Measurements from ENCODE around the gene ENPP6.

Gene ENPP6

DNA sequence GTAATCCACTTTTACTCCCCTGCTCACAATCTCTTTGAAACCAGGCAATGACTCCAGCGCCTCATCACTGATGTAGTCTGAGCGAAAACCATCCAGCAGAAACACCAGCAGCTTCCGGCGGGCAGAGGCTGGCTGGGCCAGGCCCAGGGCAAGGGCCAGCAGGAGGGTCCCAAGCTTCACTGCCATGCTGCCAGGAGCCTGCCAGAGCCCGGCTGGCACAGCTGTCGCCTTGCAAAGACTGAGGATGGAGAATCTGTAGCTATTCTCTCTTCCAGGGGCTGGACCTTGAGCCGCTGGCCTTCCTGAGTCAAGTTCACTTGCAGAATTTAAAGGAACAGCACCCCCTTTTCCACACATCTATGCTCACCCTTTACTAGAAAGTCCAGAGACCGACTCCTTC lies at the start of gene ENPP6:
TSS of gene ENPP6 (minus strand) at position 240 of the 400 bp plus-strand sequence. CDS start at position 186, 54 bp downstream.
- no peak for DNase-seq (ENCODE audit: low spot score)

DNA sequence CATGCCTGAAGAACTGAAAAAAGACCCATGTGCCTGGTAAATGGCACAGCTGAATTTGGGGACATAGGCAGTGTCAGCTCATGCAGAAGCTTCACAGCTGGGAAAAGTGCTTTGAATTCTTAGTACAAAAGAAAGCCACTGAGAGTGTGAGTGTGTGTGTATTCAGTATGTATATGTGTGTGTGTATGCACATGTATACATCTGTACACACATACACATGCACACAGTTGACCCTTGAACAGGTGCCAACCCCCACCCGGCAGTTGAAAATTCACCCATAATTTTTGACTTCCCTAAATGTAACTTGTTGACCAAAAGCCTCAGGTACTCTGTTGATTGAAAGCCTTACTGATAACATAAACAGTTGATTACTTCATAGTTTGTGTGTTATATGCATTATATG lies 49.5 kb upstream of the ENPP6 start:
- no peak for DNase-seq (ENCODE audit: low spot score)

DNA sequence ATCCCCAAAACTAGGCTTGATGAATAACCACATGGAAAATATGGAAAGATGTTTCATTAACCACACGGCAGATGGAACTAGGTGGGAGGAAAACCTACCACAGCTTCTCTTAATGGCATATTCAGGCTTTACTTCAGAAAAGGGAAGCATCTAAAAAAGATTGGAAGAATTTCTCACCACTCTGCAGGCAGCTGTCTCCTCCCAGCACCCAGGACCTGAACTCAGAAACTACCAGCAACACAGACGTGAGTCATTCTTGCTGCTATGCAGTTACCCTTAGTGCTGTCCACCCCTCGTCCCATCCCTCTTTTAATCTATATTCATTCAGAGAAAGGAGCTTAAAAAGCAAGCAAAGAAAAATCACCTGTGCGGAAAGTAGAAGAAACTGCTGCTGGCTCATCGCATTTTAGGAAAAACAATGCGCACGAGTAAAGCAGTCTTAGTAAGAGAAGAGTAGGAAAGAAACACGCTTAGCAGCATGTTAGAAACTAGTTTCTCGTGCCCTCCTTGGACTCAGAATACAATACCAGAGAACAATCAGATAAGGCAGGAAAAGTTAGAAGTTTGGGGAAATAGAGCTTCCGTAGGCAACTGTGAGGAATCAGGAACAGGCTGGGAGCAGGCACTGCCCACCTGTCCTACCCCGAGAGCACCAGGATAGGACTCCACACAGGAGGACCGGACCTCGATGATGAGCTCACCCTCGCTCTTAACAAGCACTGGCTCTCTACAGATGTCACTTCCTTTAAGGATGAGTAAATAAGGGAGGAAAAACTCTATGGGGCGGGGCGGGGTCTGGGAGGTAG lies 48.1 kb upstream of the ENPP6 start:
- no peak for DNase-seq (ENCODE audit: low spot score)

DNA sequence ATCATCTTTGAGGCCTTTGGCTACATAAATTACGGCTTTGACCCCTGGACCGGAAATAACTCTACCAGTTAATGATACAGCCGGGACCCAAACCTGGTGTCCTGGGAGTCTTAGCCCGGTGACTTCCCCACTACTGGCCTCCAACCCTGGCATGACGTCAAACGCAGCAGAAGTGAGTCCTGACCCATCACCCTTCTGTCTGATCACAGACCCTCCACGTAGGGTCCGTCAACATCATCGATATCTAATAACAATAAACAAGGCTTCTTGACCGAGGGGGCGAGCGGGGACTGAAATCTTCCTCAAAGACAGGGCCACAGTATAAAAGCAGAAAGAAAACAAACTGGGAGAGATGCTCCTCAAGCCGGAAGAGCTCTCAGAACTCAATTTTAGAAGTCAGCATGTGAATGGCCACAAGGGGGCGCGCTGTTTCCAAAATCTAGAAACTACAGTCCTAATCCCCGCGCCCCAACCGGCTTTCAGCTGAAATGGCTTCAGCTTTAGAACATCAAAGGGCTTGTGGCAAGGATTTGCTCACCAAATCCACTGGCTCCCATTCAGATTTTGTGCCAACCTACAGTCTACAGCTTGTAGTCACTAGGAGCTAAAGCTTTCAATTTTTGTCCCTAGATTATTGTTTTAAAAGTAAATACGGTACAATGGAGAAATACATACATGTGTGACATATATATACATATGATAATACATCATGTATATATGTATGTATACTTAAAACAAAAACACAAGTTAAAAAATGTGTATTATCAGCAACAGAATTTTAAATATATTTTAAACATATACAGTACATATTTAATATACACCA lies 46.4 kb upstream of the ENPP6 start:
- DNase-seq (ENCODE audit: low spot score), result peak; percentile 93

DNA sequence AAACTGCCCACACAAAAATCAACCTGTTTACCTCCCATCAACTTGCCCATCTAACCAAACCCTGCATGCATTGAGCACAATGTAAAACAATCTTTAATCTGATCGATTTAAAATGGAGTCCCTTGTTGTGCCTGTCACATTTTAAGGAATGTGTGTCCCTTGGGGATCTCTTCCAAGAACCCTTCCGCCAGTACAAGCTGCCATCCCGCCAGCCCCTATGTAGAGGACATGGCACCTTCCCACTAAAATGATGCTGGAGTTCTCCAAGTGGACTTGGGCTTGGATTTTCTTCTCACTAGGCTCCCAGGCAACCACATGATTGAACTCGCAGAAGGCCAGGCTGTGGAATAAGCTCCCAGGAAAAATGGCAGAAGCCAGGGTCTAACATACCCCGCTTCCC lies 45.8 kb upstream of the ENPP6 start:
- no peak for DNase-seq (ENCODE audit: low spot score)

DNA sequence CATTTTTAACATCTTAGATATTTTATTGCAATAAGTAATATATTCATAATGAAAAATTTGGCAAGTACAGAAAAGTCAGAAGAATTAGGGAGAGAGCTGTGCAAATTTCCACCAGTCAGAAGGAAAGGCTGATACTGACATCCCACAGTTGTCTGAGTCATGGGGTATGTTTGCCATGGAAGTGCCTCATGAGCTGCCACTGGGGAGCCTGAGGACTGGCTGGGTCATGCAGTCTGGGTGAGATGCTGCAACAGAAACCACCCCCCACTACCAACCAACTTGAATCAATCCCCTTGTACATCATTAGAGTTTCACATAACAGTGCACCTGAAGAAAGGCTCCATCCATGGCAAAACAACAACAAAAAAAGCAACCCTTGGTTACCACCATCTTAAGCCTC lies 45.2 kb upstream of the ENPP6 start:
- no peak for DNase-seq (ENCODE audit: low spot score)

DNA sequence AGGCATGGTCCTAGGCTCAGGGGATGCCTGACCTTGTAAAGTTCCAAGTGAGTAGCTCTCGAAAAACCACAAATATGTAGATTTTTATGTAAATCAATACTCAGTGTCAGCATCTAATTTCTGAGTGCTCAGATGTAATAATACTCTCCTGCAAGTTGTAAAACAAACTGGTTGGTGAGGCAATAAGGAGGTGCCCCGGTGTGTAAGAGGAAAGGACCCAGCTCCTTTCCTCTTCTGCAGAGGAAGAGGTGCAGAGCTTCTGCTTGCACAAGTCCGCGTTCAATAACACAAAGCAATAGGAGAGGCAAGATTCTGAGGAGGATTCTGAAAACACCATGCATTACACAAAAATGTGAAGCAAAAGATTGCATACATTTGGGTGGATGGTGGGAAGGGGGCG lies 43.6 kb upstream of the ENPP6 start:
- DNase-seq (ENCODE audit: low spot score), result no peak

DNA sequence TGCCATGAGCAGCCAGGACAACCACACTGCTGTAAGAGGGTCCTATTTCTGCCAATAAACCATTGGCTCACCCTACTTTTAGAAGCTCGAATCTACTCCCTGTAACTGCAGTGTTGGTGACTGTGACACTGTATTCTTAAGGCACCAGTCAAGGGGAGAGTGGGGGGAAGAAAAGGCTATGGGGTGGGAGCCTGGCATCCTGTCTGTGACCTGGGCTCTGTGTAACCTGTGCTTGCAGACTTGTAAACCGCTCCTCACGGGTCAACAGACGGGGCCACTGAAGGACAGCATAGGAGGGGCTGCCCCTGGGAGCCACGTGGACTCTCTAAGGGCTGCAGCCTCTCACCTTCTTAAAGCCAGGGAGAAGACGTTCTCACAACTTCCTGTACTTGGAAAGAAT lies 42.2 kb upstream of the ENPP6 start:
- no peak for DNase-seq (ENCODE audit: low spot score)

DNA sequence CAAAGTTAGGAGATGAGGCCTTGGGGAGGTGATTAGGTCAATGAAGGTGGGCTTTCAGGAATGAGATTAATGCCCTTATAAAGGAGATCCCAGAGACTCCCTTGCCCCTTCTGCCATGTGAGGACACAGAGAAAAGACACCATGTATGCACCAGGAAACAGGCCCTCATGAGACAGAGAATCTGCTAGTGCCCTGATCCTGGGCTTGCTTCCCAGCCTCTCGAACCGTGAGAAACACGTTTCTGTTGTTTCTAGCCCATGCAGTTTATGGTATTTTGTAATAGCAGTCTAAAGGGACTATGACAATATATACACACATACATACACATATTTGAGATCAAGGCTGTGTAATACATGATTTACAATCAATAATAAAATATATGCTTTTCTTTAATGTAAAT lies 41.4 kb upstream of the ENPP6 start:
- no peak for DNase-seq (ENCODE audit: low spot score)

DNA sequence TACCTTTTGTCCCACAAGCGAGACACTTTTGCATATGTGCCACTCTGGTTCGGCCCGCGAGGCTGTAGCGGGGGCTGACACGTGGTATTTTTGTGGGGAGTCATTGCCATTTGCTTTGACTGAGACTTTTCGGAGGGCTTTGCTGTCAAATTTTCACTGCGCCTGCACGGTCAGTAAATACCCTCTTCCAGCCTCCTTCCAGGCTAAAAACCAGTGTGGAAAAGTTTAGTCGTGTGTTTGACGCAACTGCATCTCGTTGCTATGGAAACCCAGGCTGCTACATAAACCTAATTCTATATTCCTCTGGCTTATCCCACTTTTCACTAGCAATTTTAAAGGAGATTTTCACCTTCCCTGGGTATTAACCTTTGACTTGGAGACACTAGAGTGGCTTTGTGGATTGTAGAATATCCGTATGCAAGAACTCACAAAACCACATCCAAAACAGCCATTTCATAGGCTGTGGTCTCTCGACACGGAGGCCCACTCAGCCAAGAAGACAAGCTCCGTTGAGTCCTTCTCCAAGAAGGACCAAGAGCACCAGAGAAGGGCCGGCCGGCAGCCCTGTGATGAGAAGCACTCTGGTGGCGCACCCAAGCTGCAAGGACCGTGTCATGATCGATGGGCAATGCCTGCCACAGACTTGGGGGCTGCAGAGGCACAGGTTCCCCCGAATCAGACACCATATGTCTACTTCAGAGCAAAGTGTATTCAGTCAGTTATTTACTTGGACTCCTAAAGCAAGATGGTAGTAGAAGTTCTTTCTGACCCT lies 38.4 kb upstream of the ENPP6 start:
- DNase-seq (ENCODE audit: low spot score), result no peak

DNA sequence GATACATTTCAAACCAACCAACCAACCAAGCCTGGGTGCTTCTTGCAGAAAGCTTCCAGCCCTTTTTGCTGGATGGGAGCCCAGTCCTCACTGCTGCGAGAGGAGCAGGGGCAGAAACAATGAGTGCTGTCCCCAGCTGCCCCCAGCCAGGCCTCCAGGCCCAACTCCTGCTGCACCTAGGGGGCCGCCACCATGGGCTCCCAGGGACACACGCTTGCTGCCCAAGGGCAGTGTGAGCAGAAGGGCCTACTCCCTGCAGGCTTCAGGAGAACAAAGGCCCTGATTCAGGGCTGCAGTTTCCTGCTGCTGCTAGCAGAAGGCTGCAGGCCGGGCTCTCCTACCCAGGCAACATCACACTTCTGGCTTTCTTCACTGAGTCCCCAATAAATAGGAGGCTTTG lies 37.7 kb upstream of the ENPP6 start:
- DNase-seq (ENCODE audit: low spot score), result no peak

DNA sequence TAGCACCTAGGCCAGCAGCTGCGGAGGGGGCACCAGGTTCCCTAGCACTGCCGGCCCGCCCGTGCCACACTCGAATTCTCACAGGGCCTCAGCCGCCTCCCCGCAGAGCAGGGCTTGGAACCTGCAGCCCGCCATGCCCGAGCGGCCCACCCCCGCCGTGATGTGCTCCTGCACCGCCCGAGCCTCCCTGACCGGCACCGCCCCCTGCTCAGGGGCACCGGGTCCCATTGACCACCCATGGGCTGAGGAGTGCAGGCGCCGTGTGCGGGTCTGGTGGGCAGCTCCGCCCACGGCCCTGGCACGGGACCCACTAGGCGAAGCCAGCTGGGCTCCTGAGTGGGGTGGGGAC lies 35.4 kb upstream of the ENPP6 start:
- DNase-seq (ENCODE audit: low spot score), result no peak

DNA sequence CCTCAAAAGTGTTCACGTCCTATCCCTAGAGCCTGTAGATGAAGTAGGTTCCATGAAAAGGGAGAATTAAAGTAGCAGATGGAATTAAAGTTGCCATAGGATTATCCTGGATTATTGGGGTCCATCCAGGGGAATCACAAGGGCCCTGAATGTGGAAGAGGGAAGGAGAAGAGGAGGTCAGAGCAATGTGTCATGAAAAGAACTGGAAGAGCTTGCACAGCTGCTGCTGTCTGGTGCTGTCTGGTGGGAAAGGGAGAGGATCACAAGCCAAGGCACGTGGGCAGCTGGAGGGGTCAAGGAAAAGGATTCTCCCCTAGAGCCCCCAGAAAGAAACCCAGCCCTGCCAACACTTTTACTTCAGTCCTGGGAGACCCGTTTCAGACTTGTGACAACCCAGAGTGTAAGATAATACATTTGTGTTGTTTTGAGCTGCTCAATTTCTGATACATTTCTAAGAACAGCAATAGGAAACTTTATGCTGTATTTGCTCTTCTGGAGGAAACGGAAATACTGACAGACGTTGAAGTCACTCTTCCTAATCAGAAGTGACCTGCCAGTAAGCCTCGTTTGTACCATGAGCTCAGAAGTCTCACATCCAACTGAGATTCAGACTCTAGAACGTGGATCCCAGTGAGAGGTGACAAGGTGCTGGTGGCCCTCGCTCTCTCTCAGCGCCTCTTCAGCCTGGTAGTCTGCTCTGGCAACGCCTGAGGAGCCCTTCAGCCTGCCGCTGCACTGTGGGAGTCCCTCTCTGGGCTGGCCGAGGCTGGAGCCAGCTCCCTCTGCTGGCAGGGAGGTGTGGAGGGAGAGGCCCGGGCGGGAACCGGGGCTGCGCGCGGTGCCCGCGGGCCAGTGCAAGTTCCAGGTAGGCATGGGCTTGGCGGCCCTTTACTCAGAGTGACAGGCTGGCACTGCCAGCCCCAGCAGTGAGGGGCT lies 34.7 kb upstream of the ENPP6 start:
- peak; percentile 32 for DNase-seq (ENCODE audit: low spot score)

DNA sequence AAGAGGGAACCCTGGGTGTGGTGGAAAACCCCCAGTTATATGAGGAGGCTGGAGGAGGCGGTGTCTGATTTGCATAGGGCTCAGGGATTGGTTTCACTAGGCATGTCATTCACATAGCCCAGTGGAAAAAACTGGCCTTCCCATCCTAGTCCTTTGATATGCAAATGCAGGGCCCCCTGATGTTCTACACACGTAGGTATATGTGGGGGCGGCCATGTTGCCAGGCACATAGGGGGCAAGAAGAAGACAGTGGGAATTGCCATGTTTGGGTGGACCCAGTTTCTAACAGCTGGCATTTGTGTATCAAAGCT lies 34.0 kb upstream of the ENPP6 start:
- DNase-seq (ENCODE audit: low spot score), result no peak

DNA sequence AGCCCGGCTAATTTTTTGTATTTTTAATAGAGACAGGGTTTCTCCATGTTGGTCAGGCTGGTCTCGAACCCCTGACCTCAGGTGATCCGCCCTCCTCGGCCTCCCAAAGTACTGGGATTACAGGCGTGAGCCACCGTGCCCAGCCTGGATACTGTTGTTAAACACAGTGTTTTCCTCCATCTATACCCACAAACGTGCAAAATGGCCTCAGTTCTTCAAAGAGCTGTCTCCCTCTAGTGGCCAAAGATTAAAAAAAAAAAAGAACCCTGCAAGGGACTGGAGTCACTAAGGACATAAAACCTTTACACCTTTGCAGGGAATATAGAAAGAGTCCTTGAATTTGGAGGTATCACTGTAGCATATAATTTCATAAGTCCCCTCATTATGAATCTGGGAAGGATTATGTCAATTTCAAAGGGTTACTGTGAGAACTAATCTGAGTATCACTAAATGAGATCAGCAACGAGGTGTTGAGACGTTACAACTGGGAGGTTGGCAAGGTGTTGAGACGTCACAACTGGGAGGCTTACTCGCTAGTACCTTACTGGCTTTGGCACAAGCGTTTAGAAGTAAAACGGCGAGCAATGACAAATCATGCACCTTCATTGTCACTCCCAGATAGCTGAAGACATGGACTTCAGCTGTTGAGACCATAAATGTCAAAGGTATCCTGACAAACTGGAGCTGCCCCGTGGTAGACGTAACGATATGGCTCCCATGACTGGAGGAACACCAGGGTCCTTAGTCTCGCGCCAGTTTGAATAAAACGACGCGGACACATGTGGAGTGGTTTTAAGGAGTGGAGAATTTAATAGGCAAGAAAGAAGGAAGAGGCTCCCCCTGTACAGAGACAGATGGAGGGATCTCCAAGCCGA lies 33.4 kb upstream of the ENPP6 start:
- no peak for DNase-seq (ENCODE audit: low spot score)

DNA sequence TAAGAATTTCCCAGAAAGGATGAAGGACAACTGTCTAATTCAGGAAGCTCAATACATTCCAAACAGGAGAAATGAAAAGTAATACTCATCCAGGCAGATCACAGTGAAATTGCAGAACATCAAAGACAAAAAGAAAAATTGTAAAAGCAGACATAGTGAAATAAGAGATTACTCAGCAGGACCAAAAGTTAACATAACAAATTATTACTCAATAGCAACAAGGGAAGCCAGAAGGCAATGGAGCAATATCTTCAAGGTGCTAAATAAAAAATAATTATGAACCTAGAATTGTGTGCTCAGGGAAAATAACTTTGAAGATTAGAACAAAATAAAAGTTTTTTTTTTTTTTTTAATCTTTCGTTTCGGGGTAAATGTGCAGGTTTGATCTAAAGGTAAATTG lies 30.5 kb upstream of the ENPP6 start:
- no peak for DNase-seq (ENCODE audit: low spot score)

DNA sequence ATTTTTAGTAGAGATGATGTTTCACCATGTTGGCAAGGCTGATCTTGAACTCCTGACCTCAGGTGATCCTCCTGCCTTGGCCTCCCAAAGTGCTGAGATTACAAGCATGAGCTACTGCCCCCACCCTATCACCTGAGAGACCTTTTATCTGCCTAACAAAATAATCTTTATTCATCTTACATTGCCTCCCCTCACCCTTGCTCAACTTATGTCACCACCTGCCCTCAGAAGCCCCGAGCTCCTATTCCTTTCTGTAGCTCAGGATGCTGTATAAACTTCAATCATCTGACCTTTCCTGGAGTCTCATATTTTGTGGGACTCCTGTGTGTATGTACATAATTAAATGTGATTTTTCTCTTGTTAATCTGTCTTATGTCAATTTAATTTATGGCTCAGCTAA lies 29.7 kb upstream of the ENPP6 start:
- DNase-seq (ENCODE audit: low spot score), result no peak

DNA sequence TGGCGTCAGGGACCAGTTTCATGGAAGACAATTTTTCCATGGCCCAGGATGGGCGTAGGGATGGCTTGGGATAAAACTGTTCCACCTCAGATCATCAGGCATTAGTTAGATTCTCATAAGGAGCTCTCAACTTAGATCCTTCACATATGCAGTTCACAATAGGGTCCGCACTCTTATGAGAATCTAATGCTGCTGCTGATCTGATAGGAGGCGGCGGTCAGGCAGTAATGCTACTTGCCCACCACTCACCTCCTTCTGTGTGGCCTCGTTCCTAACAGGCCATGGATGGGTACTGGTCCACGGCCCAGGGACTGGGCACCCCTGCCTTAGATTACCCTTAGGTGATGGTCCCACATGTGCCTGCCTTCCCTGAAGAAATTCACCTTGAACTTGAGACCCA lies 28.8 kb upstream of the ENPP6 start:
- no peak for DNase-seq (ENCODE audit: low spot score)

DNA sequence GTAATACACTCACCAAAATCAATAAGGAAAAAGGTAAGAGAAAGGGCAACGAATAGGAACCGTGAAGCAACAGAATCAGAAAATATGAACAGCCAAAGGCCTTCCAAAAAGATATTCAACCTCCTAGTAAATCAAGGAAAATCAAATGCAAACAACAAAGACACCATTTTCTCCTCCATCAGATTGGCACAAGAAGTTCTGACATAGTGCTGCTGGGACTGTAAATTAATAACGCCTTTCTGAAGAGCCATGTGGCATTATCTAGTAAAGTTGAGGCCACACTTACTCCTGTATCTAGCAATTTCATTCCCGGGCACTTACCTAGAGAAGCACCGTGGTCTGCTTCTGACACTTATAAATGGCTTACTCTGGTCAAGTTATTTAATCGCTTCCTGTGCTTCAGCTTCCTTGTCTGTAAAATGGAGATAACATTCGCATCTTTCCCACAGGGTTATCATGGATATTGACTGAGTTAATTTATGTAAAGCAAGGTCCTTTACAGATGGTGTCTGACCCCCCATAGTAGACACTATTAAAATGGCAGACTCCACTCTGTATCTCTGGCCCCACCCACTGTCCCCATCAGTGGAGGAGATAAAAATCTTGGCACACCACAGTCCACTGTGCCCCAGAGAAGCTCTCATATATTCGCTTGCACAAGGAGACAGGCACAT lies 20.5 kb upstream of the ENPP6 start:
- no peak for DNase-seq (ENCODE audit: low spot score)

DNA sequence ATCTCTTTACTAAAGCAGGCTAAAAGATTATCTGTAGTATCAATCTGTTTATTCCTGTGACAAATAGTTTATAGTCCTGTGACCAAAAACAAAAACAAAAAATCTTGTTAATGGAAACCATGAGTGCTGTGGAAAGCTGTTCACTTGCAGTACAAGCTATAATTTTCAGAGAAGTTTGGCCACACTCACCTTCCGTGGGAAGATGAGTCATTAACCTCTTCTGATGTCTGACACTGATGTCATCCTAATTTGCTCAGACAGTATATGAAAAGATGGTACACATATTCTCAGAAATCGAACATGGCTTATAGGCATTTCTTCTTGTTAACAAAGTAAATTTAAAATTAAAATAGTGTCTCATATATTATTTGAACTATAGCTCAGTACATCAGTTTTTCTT lies 19.9 kb upstream of the ENPP6 start:
- no peak for DNase-seq (ENCODE audit: low spot score)

Measured in ecto neural progenitor cell (in vitro differentiated cells).